ENCODE data around the gene SYNJ1.

The SYNJ1 gene

GRCh38 chr21:32585042-32585710 lies 142.6 kb downstream of the SYNJ1 start, which contains the start of gene TCP10L:
Gene TCP10L, minus strand, starts transcription at chr21:32585523. Its CDS starts 1,219 bp downstream, at chr21:32584304.
- Histone ChIP-seq H3K4me1 (no peaks in the 10 kb centered on the region), H3K27me3 (peaks cover 49% of the 10 kb centered on the region), H3K4me3 (ENCODE audit: low read depth, low read length) (no peak within 1 kb of the TSS), H3K36me3 (no peaks in the 10 kb centered on the region), H3K9me3 (no peaks in the 10 kb centered on the region)
- no peak for DNase-seq
- no peak for TF ChIP-seq CTCF (IDR thresholded peaks at IDR 0.05; ENCODE audit: low read depth, low read length)

DNA sequence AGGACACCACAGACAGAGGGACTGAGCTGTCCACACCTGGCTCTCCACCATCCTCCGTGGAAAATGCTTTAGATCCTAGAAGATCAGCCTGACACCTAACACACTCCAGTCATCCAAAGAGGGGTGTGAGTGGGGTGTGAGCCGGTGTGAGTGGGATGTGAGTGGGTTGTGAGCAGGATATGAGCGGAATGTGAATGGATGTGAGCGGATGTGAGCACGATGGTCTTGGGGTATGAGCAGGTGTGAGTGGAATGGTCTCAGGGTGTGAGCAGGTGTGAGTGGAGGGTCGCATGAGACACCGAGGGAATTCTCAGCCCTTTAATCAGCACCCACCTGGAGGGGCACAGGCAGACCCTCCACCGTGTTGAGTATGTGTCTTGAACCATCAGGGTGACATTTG lies 143.3 kb downstream of the SYNJ1 start:
- Histone ChIP-seq H3K4me1 (no peaks in the 10 kb centered on the region), H3K4me3 (ENCODE audit: low read depth, low read length) (no peak overlapping the region), H3K27me3 (peaks cover 54% of the 10 kb centered on the region), H3K9me3 (no peaks in the 10 kb centered on the region), H3K36me3 (no peaks in the 10 kb centered on the region)
- no peak for TF ChIP-seq CTCF (IDR thresholded peaks at IDR 0.05; ENCODE audit: low read depth, low read length)
- DNase-seq: no peak

DNA sequence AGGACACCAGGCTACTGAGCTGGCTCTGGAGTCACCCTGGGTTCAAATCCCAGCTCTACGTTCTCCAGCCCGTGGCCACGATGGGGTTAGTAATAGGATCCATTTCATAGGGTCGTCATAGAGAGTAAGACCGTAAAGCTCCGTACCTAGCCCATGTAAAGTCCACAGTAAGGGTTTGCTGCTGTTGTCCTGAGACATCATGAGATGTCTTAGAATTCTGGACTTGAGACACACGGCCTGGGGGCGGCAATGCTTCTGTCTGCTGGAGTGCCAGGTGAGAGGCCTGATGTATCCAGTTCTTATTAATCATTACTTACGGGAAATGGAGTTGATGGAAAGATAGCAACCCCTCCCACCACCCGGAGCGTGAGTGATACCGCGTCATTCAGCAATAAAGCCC lies 146.1 kb downstream of the SYNJ1 start:
- no peak overlapping the region for H3K4me3 ChIP-seq (ENCODE audit: low read depth, low read length)
- H3K4me1 ChIP-seq: no peaks in the 10 kb centered on the region
- peaks cover 59% of the 10 kb centered on the region for H3K27me3 ChIP-seq
- no peaks in the 10 kb centered on the region for H3K36me3 ChIP-seq
- no peak for TF ChIP-seq CTCF (IDR thresholded peaks at IDR 0.05; ENCODE audit: low read depth, low read length)
- no peaks in the 10 kb centered on the region for H3K9me3 ChIP-seq
- DNase-seq: no peak

- no peak for TF ChIP-seq CTCF (IDR thresholded peaks at IDR 0.05; ENCODE audit: low read depth, low read length)
- Histone ChIP-seq H3K27me3 (peaks cover 57% of the 10 kb centered on the region), H3K4me3 (ENCODE audit: low read depth, low read length) (no peak overlapping the region), H3K4me1 (no peaks in the 10 kb centered on the region), H3K9me3 (no peaks in the 10 kb centered on the region), H3K36me3 (no peaks in the 10 kb centered on the region)
- no peak for DNase-seq
These were observed 146.9 kb downstream of the SYNJ1 start for GRCh38 chr21:32580949-32581348.

Data from BE2C (cell line).